Neural progenitor cell (in vitro differentiated cells): ENCODE measurements around the gene HMX3.

Experiments used
- EZH2 ChIP-seq: fragments of 200-600 bp; sonication (generic); IDR thresholded peaks from 2 replicates; pipeline ENCODE4 v1.6.1; 2017; ENCODE audit warnings: antibody characterized with exemption, mild to moderate bottlenecking, moderate library complexity
- TF ChIP-seq, protein P1 (sequence below): fragments of 200-600 bp; sonication (generic); IDR thresholded peaks from 2 replicates; pipeline ENCODE4 v1.5.1; 2017; ENCODE audit warnings: antibody characterized with exemption, mild to moderate bottlenecking

DNA sequence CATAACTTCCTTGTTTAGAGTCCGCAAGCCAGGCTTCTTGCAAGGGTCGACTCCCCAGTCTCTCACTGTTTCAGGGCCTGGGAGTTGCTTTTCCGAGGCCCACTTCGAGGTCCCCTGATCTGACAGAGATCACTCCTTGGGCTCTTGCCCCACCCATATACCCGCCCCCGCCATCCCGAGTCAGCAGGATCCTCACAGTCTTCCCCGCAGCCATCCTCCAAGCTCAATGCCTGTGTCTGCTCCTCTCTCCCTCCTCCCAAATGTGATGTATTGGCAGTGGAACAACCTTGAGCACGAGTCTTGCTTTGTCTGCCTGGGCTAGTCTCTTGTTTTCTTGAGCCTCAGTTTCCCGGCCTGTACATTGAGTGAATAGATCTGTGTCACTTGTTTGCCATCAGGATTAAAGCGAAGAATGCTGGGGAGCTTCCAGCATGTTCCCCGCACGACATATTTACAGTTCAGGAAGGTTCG lies 9.8 kb downstream of the HMX3 start:
- TF ChIP-seq, protein P1, sequence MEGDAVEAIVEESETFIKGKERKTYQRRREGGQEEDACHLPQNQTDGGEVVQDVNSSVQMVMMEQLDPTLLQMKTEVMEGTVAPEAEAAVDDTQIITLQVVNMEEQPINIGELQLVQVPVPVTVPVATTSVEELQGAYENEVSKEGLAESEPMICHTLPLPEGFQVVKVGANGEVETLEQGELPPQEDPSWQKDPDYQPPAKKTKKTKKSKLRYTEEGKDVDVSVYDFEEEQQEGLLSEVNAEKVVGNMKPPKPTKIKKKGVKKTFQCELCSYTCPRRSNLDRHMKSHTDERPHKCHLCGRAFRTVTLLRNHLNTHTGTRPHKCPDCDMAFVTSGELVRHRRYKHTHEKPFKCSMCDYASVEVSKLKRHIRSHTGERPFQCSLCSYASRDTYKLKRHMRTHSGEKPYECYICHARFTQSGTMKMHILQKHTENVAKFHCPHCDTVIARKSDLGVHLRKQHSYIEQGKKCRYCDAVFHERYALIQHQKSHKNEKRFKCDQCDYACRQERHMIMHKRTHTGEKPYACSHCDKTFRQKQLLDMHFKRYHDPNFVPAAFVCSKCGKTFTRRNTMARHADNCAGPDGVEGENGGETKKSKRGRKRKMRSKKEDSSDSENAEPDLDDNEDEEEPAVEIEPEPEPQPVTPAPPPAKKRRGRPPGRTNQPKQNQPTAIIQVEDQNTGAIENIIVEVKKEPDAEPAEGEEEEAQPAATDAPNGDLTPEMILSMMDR = no peak
- no peak for TF ChIP-seq EZH2
